Activated T-cell treated with anti-CD3 and anti-CD28 coated beads, Interleukin-2, amount 50 U/mL, for 48 hours (primary cell): ENCODE results near the gene CTNNA3.

Source experiments
- DNase-seq, 2 experiments: peaks; one replicate each; pipeline ENCODE4 v3.0.0-alpha.2; 2020

Gene CTNNA3

DNA sequence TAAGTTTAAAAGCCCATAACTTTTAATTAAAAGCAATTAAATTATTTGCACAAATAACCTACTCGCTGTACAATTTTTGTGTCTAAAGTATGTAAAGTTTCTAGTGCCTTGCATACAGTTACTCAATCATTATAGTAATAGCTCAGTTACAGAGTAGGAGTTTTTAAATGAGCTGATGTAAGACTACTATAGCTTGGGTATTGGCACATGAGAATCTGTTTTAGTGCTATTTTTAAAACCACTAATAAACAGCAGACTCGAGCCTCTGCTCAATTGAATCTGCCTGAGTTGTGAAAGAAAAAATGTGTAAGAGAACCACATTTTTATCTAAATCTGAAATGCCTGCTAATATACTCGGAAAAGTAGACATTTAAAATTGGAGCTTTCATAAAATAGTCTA, 31.1 kb downstream of the CTNNA3 start:
- no peak for DNase-seq

DNA sequence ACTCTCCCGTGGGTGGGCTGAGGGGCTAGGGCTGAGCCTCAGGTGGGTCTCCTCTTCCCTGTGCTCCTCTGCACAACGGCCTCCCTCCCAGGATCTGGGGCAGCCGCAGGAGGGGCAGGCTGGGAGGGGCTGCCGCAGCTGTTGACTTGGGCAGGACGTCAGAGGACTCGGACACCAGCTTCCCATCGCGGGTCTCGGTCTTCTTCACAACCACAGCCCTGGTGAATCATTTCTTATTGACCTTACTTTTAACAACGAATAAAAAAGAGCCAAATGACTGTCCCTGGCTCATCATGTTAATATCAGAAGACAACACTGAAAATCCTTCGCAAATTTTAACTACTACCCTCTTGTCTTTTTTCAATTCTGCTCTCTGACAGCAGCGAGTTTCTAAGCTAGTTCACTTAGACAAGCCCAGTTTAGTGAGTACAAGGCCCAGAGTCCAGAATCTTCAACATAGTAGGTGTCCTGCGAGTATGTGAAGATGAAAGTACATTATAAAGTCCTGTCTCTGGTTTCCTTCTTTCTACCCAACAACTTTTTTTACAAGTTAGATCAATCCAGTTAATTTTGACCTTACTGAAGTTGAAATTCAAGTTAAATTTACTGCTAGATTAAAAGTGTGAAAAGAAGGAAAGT, 32.4 kb downstream of the CTNNA3 start:
- no peak for DNase-seq

DNA sequence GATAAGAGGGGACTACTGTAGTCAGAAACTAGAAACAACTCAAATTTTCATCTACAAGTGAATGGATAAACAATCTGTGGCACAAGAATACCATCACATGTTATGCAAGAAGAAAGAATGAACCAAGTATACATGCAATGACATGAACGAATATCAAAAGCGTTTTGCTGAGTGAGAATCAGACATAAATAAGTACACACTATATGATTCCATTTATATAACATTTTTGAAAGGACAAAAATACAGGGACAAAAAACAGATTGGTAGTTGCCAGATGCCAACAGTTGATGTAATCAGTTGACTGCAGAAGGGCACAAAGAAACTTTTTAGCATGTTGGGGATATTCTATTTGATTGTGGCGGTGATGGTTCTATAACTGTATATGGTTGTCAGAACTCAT, 33.6 kb downstream of the CTNNA3 start:
- no peak for DNase-seq

DNA sequence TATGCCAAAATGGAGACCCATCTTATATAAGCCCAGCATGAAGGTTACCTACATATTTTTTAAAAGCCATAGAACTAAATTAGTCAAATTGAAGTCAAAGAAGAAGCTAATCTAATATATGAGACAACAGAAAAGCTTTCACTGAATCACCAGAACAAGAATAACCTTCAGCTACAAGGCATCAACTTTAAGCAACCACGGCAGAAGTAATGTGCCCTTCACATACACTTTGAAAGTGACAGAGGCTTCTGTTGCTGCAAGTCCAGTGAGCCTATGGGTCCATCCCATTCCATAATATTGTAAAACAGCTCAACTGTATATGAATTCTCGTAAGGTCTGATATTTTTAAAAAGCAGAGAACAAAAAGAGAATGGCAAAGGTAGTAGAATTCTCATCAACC, 36.5 kb downstream of the CTNNA3 start:
- no peak for DNase-seq

DNA sequence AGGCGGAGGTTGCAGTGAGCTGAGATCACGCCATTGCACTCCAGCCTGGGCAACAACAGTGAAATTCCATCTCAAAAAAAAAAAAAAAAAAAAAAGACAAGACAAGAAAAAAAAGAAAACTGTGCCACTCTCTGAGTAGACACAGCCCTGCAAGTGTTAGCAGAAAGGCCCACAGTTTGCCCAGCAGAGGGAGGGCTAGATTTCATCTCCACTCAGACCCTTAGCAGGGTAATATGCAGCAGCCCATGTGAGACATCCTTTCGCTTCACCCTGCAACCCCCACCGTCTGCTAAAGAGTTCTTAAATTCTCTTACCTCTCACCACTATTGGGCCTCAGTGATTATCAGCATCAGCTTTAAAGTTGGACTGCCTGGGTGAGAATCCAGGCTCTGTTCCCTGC, 38.2 kb downstream of the CTNNA3 start:
- no peak for DNase-seq

DNA sequence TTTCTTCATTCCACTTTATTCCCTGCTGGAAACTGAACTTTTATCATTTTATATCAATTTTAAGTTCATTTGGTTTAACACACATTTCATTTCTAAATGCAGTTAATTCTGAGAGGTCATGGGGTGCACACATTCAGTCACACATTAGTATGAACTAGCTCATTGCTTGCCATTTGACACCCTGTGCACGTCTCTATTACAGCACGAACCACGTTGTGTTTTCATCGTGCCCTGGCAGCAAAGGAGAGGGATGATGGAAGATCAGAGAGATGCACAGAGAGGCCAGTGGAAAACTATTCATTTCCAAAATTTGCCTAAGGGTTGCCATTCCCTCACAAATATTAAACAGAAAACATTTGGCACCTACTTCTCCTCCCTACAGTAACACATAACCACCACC, 45.4 kb downstream of the CTNNA3 start:
- DNase-seq, result no peak

DNA sequence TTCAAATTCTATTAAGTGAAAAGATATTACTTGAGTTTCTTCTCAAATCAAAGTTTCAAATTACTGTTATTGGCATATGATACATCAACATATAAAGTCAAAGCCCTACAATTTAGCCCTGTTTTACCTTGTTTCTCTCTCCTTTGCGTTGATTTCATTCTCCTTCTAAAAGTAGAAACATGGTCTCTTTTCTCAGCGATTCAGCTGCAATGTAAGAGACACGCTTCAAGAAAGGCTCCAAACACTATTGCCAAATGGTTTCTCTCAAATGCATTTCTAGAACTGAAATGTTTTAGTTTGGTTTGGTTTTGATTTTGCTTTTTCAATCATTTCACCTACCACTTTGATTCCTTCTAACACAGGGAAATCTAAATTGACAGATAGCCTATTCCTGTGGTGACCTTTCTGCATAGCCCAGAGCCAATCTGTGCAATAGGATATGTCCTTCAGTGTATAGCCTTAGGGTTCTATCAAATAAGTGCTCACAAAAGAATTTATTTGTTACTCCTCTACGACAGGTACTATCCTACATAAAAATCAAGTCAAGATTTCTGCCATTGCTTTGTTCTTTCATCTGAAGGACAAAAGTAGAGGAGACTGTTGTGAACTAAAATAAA, 47.3 kb downstream of the CTNNA3 start:
- DNase-seq, result no peak

DNA sequence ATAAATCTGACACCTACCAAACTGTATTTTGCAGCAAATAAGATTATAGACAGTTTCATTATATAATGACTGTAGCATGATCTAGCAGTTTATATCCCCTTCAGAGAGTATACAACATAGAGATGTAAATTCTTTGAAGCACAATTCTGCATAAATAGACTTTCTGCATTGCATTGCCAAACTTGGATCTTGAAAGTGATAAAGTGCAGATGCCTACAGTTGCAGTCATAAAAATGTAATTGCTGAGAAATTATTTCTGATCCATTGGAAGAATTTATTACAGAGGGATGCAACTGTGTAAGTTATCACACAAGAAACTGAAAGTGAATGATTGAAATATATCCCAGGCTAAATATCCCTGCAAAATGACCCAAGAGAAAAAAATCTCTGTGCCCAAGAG, 65.1 kb downstream of the CTNNA3 start:
- no peak for DNase-seq

DNA sequence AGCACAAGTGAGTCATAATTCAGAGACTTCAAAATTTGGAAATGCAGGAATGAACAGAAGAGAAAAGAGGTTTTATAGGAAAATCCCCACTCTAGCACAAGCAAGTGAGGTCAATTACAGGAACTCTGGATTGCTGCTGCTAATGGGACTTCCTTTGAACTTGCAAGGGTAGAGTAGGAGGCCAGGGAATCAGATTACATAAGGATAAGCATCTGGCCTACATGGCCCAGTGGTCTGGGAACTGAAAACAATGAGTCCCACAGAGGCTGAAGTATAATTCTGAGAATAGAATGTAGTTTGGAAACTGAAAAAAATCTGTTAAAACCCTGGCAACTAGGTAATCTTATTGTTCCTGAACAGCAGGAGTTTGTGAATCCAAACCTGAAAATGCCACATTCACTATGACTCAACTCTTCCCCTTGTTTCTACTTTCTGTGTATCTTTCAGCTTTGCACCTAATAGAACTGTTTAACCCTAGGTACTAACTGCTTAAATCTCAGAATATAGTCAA, 66.5 kb downstream of the CTNNA3 start:
- DNase-seq, result no peak

DNA sequence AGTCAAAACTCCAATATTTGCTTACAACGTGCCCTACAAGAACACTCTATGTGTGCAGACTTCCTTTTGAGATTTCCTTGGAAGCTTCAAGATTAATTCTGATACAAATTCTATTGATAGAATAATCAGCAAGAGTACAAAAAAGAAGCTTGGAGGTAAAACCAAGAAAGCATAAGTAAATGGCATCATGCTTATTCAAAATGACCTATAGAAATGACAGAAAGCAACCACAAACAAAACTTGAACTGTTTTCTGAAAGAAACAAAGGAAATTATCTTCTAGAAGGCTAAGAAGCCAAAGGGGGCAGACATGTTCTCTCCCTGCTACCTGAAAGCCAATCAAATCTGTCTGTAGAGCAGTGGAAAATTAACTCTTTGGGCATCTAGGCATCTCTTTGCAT, 73.0 kb downstream of the CTNNA3 start:
- DNase-seq, result no peak

DNA sequence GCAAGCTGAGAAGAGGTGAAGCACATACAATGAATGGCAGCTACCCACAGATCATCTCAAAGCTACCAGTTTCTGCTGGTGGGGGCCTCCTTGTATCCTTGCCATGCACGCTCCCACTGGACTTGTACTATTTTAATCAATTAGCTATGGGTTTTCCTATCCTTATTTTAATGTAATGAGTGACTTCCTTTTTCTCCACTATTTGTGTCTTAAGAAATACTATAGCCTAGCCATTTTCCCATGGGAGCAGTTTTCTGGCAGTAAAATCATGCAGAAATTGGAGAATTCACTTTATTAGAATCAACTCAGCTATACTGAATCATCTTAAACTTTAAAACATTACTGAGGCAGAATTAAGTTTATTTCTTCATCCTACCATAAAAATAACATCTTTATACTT, 73.5 kb downstream of the CTNNA3 start:
- DNase-seq, result no peak

DNA sequence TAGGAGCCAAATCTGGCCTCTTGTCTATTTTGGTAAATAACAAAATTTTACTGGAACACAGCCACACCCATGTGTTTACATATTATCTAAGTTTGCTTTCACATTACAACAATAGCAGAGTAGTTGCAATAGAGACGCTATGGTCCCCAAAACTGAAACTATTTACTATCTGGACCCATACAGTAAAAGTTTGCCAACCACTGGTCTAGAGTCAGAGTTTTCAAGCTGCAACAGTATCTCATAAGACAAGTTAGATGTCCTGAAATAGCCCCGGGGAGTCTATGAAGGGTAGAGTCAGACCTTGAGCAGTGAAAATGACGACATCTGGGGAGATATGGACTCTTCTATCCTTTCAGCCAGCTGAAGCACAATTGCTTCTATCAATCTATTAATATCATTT, 74.2 kb downstream of the CTNNA3 start:
- no peak for DNase-seq

DNA sequence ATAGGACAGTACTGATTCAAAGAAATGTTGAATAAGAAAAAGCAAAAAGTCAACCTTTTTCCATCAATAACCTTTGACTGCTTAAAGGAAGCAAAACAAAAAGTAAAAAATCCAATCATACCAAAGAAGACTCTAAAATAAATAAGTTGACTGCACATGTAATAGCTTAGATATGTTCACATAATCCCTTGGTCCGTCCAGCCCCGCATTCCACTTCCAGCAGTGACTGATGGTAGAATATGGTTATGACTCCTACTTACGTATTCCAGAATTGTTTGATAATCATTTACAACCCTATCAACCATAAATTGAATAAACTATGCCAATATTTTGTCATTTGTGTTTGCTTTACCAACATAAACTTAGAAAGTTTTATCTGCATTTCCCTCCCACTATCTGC, 77.9 kb downstream of the CTNNA3 start:
- no peak for DNase-seq

DNA sequence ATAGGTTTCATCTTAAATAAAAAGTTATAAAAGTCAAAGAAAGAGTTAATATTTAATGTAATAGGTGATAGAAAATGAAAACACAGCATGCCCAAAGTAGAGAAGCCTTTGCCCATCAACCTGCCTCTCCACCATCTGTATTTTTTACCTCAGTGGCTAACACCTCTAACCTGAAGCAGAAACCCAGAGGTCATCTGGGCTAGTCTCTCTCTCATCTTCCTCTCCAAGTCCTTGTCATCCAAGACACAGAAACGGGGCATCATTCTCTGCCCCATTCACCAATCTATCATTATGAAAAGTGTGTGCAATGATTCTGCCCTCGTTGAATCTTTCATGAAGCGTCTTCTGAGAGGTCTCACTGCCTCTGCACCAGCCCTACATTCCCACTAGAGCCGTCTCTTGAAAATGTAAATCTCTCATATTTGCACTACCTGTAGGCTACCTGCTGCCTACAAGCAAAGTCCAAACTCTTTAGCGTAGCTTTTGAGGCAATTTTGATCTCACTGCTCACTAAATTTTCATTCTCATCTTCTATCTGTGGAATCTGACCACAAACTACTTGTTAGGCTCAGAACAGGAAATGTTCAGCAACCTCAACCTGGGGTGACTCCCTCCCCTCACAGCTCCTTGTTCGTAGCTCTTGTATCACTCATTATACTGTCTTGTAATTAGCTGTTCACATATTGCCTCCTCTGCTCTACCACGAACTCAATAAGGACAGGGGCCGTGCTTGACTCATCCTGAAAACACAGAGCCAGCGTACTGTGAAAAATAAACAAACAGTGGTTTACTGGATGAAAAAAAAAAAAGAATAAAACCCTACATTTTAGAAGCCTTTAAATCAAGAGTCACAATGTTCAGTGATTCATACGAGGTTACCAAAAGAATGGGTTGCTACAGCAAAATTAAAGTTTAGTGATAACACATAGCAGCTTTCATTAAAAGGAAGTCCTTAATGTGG, 83.1 kb downstream of the CTNNA3 start:
- peak; percentile 46 to 64 for DNase-seq

DNA sequence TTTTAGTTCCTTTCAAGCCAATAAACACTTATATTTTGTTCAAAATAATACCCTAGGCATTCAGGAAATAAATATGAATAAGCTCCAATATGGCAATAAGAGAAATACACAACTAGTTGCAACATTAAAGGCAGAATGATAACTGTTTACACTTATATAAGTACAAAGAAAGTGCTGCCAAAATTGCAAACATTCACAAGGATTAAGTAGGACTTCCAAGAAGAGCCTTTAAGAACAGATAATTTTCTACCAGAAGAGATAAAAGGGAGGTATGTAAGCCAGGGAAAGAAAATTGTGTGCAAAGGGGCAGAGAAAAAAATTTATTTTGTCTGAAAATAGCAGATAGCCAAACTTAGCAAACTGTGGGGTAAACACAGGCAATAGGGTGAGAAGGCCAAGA, 83.8 kb downstream of the CTNNA3 start:
- DNase-seq, result no peak

DNA sequence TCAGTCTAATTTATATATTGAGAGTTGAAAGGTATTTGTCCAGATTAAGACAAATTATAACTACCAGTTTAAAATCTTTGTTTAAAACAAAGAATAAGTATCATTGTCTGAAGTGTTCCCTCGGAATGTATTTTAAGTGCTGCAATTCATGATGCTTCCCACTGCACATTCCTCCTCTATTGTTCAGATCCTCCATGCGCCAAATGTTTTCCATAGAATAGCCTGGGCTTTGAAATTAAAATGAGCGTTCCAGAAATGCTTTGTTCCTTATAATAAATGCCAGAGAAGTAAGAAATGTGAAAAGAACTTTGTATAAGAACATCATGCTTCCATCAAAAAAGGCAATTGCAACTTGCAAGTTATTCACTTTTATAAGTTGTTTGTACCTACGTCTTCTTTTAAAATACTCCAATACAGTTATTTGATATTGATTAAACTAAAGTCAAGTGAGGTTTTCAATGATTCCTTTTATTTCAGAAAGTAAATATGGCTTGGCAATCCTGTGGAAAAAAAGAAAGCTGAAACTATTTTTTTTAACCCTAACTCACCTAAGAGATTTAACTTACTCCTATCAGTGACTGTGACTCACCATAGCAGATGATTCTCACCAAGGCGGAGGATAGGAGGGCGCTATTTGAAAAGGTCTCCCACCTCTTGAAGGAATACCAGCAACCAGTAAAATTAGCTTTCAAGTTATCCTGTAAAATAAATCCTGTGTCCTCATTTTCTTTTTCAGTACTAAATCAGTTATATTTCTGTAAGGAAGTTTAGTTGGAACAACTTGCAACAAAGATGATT, 85.8 kb downstream of the CTNNA3 start:
- no peak for DNase-seq

DNA sequence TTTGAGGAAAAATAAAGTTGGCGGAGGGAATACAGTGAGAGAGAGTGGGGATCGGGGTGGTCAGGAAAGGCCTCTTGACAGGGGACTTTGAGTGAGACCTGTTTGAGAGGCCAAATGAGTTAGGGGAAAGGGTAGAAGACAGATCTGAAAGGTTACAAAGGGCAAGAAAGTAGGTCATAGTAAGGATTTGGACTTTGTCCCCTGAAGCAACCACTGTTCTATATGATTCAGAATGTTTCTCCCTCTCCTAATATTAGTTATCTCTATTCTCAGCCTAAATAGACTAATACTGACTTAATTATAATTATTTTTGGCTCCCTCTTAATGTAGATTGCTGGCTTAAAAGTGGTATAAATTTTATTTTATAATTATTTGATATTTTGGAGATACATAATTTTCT, 88.0 kb downstream of the CTNNA3 start:
- DNase-seq, result no peak

DNA sequence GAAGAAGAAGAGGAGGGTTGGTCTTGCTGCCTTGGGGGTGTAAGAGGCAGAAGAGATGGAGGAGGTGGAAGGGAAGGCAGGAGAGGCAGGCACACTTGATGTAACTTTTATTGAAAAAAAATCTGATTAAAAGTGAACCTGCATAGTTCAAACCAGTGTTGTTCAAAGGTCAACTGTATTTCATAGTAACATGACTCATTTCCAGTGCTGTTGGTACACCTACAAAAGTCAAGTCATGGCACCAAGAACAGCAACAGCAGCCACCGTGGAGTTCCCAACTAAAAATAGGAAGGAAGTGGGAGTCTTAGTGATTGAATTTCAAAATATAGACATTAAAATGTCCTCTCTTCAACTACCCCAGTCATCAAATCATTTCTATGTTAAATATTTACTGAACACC, 88.5 kb downstream of the CTNNA3 start:
- no peak for DNase-seq

DNA sequence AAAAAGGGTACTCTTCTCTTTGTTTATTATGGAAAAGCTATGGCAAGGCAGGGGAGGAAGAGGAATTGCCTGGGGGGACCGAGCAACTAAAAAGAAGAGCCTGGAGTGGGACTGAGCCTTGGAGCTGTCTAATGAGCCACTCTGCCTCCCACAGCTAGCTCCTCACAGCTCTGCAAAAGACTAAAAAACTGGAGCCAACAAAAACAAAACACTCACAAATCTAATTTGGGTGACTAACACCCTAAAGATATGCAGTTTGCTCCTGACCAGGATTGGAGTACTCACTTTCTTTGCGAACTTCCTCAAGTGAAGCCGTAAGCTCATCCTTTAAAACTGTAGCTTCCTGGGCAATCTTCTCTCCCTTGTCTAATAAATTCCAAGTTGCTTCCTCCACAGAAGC, 89.4 kb downstream of the CTNNA3 start:
- no peak for DNase-seq

DNA sequence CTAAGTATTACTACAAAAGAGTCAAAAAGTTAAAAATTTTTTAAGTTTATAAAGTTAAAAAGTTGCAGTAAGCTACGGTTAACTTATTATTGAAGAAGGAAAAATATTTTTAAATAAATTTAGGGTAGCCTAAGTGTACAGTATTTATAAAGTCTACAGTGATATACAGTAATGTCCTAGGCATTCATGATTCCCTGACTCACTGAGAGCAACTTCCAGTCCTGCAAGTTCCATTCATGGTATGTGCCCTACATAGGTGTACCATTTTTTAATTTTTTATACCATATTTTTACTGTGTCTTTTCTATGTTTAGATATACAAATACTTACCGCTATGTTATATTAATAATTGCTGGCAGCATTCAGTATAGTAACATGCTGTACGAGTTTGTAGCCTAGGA, 92.3 kb downstream of the CTNNA3 start:
- no peak for DNase-seq

DNA sequence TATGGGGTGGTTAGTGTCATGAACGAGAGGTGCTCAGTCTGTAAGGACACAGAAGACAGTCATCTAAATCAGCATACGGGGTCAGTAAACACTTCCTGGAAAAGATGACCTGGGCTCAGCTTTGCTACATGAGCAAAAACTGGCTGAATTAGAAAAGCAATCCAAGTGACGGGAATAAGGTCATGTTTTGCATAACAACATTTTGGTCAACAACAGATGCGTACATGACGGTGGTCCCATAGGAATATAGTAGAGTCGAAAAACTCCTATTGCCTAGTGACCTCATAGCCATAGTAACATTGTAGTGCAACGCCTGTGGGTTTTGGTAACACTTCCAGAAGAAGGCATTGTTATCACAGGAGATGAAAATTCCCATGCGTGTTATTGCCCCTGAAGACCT, 92.9 kb downstream of the CTNNA3 start:
- DNase-seq, result no peak

DNA sequence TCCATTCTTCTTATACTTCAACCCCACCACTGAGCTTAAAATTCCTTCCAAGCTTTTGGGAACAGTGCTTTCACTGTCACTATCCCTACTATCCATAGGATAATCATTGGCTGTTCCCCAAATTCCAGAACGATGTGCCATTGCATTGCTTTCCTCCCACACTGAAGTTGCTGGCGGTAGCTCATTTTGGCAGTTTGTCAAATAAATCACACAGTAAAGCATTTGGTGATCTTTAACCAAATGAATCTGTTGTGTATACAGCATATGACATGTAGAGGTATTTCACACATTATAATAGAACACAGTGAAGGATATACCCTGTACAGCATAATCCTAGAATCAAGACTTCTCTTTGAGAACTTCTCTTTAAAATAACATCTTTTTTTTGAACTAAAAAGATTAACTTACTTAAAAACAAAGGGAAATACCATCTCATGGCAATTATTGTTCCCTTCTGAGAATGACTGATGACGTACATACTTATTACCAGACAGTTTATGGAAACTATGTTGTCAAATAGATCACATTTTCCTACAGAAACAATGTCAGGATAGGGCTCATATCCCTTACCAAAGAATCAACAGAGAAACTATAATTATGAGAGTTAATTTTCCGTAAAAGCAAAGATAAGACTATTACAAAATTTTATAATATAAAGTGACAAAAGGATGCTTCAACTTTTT, 93.6 kb downstream of the CTNNA3 start:
- no peak for DNase-seq
